Ascending aorta (tissue), 2 donors: ENCODE results near the gene LRCOL1. TPM values are rescaled to one million over a fixed set of nuclear protein-coding genes. Genes with fewer than 3 reads are reported as not detected.

Experiments used
- DNase-seq, 2 donors: peaks; one replicate each; pipeline ENCODE4 v3.0.0-alpha.2; 2019; ENCODE audit warnings: low spot score in 2 of 2
- H3K27ac ChIP-seq, 2 donors: fragments of 200-600 bp; sonication (generic); one replicate each; pipeline ENCODE4 v1.5.1; 2016 to 2017; ENCODE audit warnings: mild to moderate bottlenecking in 1 of 2
- H3K27me3 ChIP-seq: fragments of 200-600 bp; sonication (generic); one replicate; pipeline ENCODE4 v1.5.1; 2017
- H3K36me3 ChIP-seq, 2 donors: fragments of 200-600 bp; sonication (generic); one replicate each; pipeline ENCODE4 v1.5.1; 2016
- H3K4me1 ChIP-seq, 2 donors: fragments of 200-600 bp; sonication (generic); one replicate each; pipeline ENCODE4 v1.5.1; 2016 to 2017; ENCODE audit warnings: mild to moderate bottlenecking in 1 of 2
- H3K4me3 ChIP-seq, 2 donors: fragments of 200-600 bp; sonication (generic); one replicate each; pipeline ENCODE4 v1.5.1; 2016 to 2017; ENCODE audit warnings: mild to moderate bottlenecking in 1 of 2
- H3K9me3 ChIP-seq, 2 donors: fragments of 200-600 bp; sonication (generic); one replicate each; pipeline ENCODE4 v1.5.1; 2016
- CTCF ChIP-seq, 3 experiments: fragments of 200-600 bp in 2 of 3; fragments of 450-650 bp in 1 of 3; sonication (generic) in 2 of 3; IDR thresholded peaks; one replicate each; pipeline ENCODE4 v1.5.1; 2016 to 2019; ENCODE audit warnings: antibody characterized with exemption in 3 of 3, mild to moderate bottlenecking in 1 of 3, moderate library complexity in 1 of 3
- intact Hi-C: fragments of 100-400 bp; cut with DNase I; formaldehyde crosslinking; loops from one replicate; pipeline ENCODE4 v1.15.1; 2023
- total RNA-seq: library from RNA; depleted of rRNA; stranded (reverse); fragments of >200 nt; gene quantifications from one replicate; pipeline ENCODE4 v1.1.0, GENCODE V29; 2016

Gene LRCOL1
- total RNA-seq, 1 donor from 2014 or later, result not detected

- H3K4me3 ChIP-seq, result no peak overlapping the region
- no peak for DNase-seq
- no peak for TF ChIP-seq CTCF (IDR thresholded peaks at IDR 0.05)
- no peaks in the 10 kb centered on the region for H3K9me3 ChIP-seq
- H3K27me3 ChIP-seq, result no peaks in the 10 kb centered on the region
- peaks cover 52 to 75% of the 10 kb centered on the region in 2 donors for H3K36me3 ChIP-seq
- no peaks in the 10 kb centered on the region for H3K4me1 ChIP-seq
- H3K27ac ChIP-seq, result no peak overlapping the region
- intact Hi-C loops, result no loop called here
Observed at GRCh38 chr12:132653567-132654290, 43.3 kb upstream of the LRCOL1 start.

GRCh38 chr12:132651444-132652100, 41.2 kb upstream of the LRCOL1 start:
- H3K27ac ChIP-seq, result no peak overlapping the region
- no peaks in the 10 kb centered on the region for H3K9me3 ChIP-seq
- no peak for DNase-seq
- H3K4me1 ChIP-seq, result no peaks in the 10 kb centered on the region
- intact Hi-C loops, result no loop called here
- H3K4me3 ChIP-seq, result no peak overlapping the region
- no peaks in the 10 kb centered on the region for H3K27me3 ChIP-seq
- no peak for TF ChIP-seq CTCF (IDR thresholded peaks at IDR 0.05)
- H3K36me3 ChIP-seq, result peaks cover 38 to 74% of the 10 kb centered on the region in 2 donors

GRCh38 chr12:132649226-132649945, 39.0 kb upstream of the LRCOL1 start:
- DNase-seq, result no peak
- Histone ChIP-seq H3K9me3 (no peaks in the 10 kb centered on the region), H3K36me3 (peaks cover 40 to 66% of the 10 kb centered on the region in 2 donors), H3K27ac (no peak overlapping the region), H3K27me3 (no peaks in the 10 kb centered on the region), H3K4me3 (no peak overlapping the region), H3K4me1 (no peaks in the 10 kb centered on the region)
- TF ChIP-seq CTCF (IDR thresholded peaks at IDR 0.05), result no peak
- intact Hi-C loops, result no loop called here

- TF ChIP-seq CTCF (IDR thresholded peaks at IDR 0.05), result no peak
- intact Hi-C loops, result no loop called here
- H3K4me1 ChIP-seq, result no peaks in the 10 kb centered on the region
- no peaks in the 10 kb centered on the region for H3K27me3 ChIP-seq
- H3K36me3 ChIP-seq, result peaks cover 37 to 66% of the 10 kb centered on the region in 2 donors
- no peak overlapping the region for H3K27ac ChIP-seq
- DNase-seq, result no peak
- H3K4me3 ChIP-seq, result no peak overlapping the region
- no peaks in the 10 kb centered on the region for H3K9me3 ChIP-seq
Observed at GRCh38 chr12:132648616-132649225, 38.3 kb upstream of the LRCOL1 start.

GRCh38 chr12:132647858-132648257, 37.5 kb upstream of the LRCOL1 start:
- no peak for DNase-seq
- Histone ChIP-seq H3K27me3 (no peaks in the 10 kb centered on the region), H3K27ac (no peak overlapping the region), H3K9me3 (no peaks in the 10 kb centered on the region), H3K4me3 (no peak overlapping the region), H3K36me3 (peaks cover 44 to 73% of the 10 kb centered on the region in 2 donors), H3K4me1 (no peaks in the 10 kb centered on the region)
- intact Hi-C loops, result no loop called here
- no peak for TF ChIP-seq CTCF (IDR thresholded peaks at IDR 0.05)
